ENCODE results near the gene IVNS1ABP. TPM values are rescaled to one million over a fixed set of nuclear protein-coding genes. Genes with fewer than 3 reads are reported as not detected.
A peak's percentile ranks its signal among the peaks of the same experiment; 100 is the strongest.
"Not testable (repeated sequence)": the region's sequence is repeated elsewhere in the genome, so short reads cannot be mapped to it uniquely, and the experiment has no call there.

The IVNS1ABP gene
- total RNA-seq: 10 to 100 TPM; 38.5 to 54.1 TPM
- long read RNA-seq, donor 1, full-length matches to known transcripts: 5 of 10 reads
- long read RNA-seq, donor 1, partial matches to known transcripts: 1 of 10 reads
- long read RNA-seq, donor 1, other reads (novel, unspliced or antisense): 4 of 10 reads
- long read RNA-seq, donor 2, full-length matches to known transcripts: 13 of 19 reads
- long read RNA-seq, donor 2, partial matches to known transcripts: 6 of 19 reads
- long read RNA-seq, donor 2, other reads (novel, unspliced or antisense): 0 of 19 reads

- intact Hi-C loops (cut with DNase I): no loop called here
- DNase-seq (ENCODE audit: low spot score): peak; percentile 98
These were observed at the start of gene IVNS1ABP for GRCh38 chr1:185317034-185317885. TSS of gene IVNS1ABP (minus strand) at chr1:185317243. CDS start at chr1:185309493, 7,750 bp downstream.

- intact Hi-C loops (cut with DNase I): no loop called here
- no peak for DNase-seq (ENCODE audit: low spot score)
These were observed 48.9 kb upstream of the IVNS1ABP start for GRCh38 chr1:185365951-185366350.

GRCh38 chr1:185364528-185364927, 47.5 kb upstream of the IVNS1ABP start:
- DNase-seq (ENCODE audit: low spot score); intact Hi-C loops (cut with DNase I): not testable (repeated sequence)

GRCh38 chr1:185363205-185363604, 46.2 kb upstream of the IVNS1ABP start:
- DNase-seq (ENCODE audit: low spot score): no peak
- intact Hi-C loops (cut with DNase I): no loop called here

- DNase-seq (ENCODE audit: low spot score): no peak
- intact Hi-C loops (cut with DNase I): no loop called here
These were observed 43.7 kb upstream of the IVNS1ABP start for GRCh38 chr1:185360714-185361113.

- no peak for DNase-seq (ENCODE audit: low spot score)
- intact Hi-C loops (cut with DNase I): no loop called here
These were observed 41.9 kb upstream of the IVNS1ABP start for GRCh38 chr1:185358957-185359356.

GRCh38 chr1:185355947-185356346, 38.9 kb upstream of the IVNS1ABP start:
- DNase-seq (ENCODE audit: low spot score): no peak
- intact Hi-C loops (cut with DNase I): no loop called here

GRCh38 chr1:185353124-185353523, 36.1 kb upstream of the IVNS1ABP start:
- no peak for DNase-seq (ENCODE audit: low spot score)
- intact Hi-C loops (cut with DNase I): no loop called here

- intact Hi-C loops (cut with DNase I): no loop called here
- no peak for DNase-seq (ENCODE audit: low spot score)
These were observed 34.9 kb upstream of the IVNS1ABP start for GRCh38 chr1:185351734-185352466.

- intact Hi-C loops (cut with DNase I): no loop called here
- DNase-seq (ENCODE audit: low spot score): no peak
These were observed 33.0 kb upstream of the IVNS1ABP start for GRCh38 chr1:185350027-185350442.

GRCh38 chr1:185349556-185349955, 32.5 kb upstream of the IVNS1ABP start:
- intact Hi-C loops (cut with DNase I): no loop called here

GRCh38 chr1:185348985-185349384, 31.9 kb upstream of the IVNS1ABP start:
- intact Hi-C loops (cut with DNase I): no loop called here
- DNase-seq (ENCODE audit: low spot score): no peak

More at GRCh38 chr1:185349556-185349955, 32.5 kb upstream of the IVNS1ABP start:
- DNase-seq (ENCODE audit: low spot score): no peak

GRCh38 chr1:185348296-185348695, 31.3 kb upstream of the IVNS1ABP start:
- no peak for DNase-seq (ENCODE audit: low spot score)
- intact Hi-C loops (cut with DNase I): no loop called here

GRCh38 chr1:185345913-185346720, 29.1 kb upstream of the IVNS1ABP start:
- DNase-seq (ENCODE audit: low spot score): no peak
- intact Hi-C loops (cut with DNase I): no loop called here

GRCh38 chr1:185343306-185343705, 26.3 kb upstream of the IVNS1ABP start:
- DNase-seq (ENCODE audit: low spot score): no peak
- intact Hi-C loops (cut with DNase I): no loop called here

GRCh38 chr1:185342672-185343259, 25.7 kb upstream of the IVNS1ABP start:
- no peak for DNase-seq (ENCODE audit: low spot score)
- intact Hi-C loops (cut with DNase I): no loop called here

- intact Hi-C loops (cut with DNase I): no loop called here
- DNase-seq (ENCODE audit: low spot score): no peak
These were observed 25.0 kb upstream of the IVNS1ABP start for GRCh38 chr1:185342017-185342416.

- DNase-seq (ENCODE audit: low spot score): no peak
These were observed 24.2 kb upstream of the IVNS1ABP start for GRCh38 chr1:185341196-185341781.

More at GRCh38 chr1:185341196-185341781, 24.2 kb upstream of the IVNS1ABP start:
- intact Hi-C loops (cut with DNase I): no loop called here
